SK-N-DZ (cell line): ENCODE measurements around the gene SEL1L3. TPM values are rescaled to one million over a fixed set of nuclear protein-coding genes. Genes with fewer than 3 reads are reported as not detected.
"Not testable (repeated sequence)": the region's sequence is repeated elsewhere in the genome, so short reads cannot be mapped to it uniquely, and the experiment has no call there.

Experiments
- DNase-seq: peaks from one replicate; pipeline ENCODE4 v3.0.0-alpha.2; 2015; ENCODE audit warnings: low spot score
- polyA plus RNA-seq, 2 experiments: library from polyadenylated mRNA; depleted of rRNA; stranded (reverse); fragments of >200 nt; gene quantifications; 2 replicates each; pipeline ENCODE4 v1.2.3, GENCODE V29; 2014

Gene SEL1L3
- polyA plus RNA-seq (2014; cell fraction: cytosol; rRNA removed) = 4.0 TPM in 2 replicates
- 2.9 and 3.0 TPM in 2 replicates for polyA plus RNA-seq (2014; cell fraction: nucleus; rRNA removed)

DNA sequence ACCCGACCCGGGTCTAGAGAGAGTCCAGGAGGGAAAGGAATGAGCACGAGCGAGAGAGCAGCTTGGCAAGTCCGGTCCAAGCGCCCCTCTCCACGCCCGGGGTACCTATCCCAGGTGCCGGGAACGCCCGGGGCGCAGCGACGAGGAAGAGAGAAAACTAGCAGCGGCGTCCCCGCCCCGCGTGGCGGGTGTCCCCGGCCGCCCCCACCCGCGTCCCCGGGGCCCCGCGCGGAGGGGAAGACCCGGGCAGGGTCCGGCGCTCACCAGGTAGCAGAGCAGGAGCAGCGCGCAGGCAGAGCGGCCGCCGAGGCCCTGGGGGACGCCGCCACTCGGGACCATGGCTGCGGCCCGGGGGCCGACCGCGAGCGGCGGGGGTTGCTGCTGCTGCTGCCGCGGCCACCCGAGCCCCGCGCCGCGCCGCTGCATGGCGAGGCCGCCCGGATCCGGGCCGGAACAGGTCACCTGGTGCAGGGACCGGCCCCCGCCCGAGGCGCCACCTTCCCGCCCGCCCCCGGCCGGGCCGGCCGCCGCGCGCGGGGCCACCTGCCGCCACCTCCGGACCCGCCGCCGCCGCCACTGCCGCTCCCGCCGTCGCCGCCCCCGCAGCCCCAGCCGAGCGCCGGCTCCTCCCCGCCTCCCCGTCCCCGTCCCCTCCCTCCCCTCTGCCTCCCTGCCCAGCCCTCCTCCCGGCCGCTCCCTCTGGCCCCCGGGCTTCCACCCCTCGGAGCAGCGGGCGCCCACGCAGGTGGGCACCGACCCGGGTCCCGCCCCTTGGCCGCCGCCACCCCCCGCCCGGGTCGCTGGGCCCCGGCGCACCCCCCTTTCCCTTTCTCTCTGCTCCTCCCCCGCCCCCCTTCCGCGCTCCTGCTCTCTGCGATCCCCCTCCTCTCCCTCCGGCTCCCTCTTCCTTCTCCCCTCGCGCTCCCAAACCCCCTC is at the start of gene SEL1L3:
Gene SEL1L3, minus strand, starts transcription at position 578 of the 936 bp plus-strand sequence. Its CDS starts 152 bp downstream, at position 426.
- no peak for DNase-seq

DNA sequence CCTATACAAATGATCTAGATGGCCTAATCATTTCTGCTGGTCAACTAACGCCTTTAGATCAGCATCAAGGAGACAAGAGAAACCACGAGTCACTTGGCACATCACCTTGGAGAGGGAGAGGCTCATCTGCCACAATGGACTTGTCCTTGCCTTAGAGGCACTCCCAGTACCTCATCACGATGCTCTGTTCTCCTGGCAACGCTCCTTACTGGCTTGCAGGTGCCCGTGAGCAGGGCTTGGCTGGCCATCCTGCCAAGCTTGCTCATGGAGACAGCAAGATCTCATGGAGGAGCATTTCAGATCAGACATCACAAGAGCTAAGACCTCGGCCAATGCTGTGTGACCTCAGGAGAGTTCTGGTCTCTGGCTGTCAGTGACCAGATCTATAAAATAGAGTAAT is 48.6 kb upstream of the SEL1L3 start:
- no peak for DNase-seq

DNA sequence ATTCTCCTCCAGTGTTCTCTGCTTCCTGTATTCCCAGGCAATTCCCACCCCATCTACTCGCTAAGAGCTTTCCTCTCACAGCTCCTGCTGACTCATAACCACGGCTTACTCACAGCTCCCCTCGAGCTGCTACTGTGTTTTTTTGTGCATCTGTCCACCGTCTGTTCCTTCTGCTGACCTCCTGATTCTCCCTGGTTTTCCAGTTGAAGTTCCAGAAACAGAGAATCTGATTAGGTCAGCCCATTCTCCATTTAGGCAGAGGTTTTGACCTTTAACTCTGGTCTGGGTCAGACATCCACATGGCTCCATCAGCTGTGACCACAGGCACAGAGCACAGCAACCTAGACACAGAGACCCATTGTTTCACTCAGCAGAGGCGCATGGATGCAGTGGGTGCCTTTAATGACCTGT is 45.7 kb upstream of the SEL1L3 start:
- no peak for DNase-seq

DNA sequence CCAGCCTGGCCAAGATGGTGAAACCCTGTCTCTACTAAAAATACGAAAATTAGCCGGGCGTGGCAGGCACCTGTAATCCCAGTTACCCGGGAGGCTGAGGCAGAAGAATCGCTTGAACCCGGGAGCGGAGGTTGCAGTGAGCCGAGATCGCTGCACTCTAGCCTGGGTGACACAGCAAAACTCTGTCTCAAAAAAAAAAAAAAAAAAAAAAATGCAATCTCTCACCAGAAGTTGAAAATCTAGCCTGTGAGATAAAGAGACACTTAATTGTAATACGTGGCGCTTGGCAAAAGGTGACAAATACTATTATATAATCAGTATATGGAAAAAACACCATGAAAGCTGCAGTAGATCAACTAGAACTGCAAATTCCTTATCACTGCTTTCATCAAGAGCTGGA is 43.3 kb upstream of the SEL1L3 start:
- DNase-seq = not testable (repeated sequence)

DNA sequence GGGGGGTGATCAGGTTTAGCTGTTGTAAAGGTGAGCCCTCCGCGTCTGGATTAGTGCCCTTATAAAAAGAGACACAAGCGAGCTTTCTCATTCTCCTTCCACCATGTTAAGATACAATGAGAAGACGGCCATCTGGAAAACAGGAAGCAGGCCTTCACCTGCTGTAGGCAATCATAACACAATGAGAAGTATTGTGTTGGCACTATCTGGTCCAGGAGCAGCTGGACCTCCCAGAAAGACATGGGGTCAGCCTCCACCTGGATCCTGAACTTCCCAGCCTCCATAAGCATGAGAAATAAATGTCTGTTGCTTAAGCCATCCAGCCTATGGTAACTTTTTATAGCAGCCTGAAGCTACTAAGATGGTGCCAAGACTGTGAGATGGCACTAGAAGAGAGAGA is 42.6 kb upstream of the SEL1L3 start:
- DNase-seq = no peak

DNA sequence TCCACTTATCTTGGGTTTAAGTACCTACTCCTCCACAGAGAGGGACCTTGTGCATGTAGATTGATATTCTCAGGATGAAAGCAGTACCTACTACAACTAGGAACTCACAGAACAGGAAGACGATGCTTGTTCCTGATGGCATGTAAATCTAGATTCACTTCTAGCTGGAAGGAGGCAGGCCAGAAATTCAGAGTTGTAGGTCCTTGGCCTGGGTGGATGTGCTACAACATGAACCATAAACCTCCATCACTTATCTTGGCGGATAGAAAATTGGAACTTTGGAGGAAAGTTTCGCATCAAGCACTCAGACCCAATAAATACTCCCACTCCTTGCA is 41.9 kb upstream of the SEL1L3 start:
- no peak for DNase-seq

DNA sequence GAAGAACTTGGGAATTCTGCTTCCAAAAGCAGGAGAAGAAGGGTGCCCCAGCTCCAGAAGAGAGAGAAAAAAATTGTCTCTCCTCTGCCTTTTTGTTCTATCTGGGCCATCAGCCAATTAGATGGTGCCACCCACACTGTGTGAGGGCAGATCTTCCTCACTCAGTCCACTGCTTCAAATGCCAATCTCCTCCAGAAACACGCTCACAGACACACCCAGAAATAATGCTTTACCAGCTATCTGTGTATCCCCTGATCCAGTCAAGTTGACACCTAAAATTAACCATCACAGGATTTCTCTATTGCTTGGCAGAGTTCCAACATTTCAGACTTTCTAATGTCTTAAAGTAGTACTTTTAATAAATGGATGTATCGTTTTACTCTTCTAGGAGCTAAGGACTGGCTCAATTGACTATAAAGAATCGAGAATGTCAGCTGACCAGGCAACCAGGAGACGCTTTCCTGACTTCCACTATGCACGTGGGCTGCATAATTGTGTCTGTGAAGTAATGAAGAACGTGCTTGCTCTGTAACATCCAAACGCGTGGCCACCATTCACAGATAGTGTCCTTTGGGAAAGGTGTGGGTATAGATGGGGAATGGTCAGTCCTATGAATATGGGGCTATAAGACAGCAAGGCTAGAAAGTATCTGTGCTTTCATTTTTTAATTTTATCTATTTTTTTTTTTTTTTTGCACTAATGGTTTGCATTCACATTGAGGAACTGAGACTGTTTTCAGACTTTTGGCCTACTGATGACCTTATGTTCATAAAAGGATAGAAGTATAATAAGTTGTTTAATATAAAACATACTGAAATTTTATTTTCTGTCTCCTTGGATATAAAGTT is 41.3 kb upstream of the SEL1L3 start:
- DNase-seq = no peak

DNA sequence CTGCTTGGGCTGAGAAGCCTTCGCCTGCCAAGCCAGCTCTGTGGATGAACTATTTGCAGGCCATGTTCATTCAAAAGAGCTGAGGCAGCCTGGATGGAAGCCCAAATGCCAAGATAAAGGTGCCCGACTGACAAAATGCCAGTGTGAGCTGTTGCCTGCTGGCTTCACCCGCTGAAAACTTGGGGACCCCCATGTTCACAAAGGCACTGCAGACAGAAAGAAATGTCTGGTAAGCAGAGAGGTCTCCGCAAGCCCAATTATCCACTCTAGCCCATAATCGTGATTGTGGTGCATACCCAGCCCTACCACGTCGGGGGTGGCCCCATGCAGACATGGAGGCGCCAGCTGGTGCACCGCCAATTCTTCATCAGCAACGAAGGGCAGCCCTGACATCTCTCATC is 38.2 kb upstream of the SEL1L3 start:
- no peak for DNase-seq

DNA sequence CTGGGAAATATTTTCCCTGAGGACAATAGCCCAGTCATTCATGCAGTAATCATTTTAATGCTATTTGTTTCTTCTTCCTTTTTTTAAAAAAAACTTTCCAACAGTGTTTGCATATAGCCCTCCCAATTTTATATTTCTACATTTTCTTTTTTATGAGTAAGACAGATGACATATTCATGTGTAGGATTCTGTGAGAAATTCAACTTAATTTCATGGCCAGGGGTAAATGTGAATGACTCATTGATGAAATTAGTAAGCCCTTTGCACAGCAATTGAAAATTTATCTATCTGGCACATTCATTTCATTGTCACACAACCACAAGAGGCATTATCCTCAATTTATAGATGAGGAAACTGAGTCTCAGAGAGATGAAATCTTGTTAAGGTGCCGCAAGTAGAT is 37.5 kb upstream of the SEL1L3 start:
- DNase-seq = no peak

DNA sequence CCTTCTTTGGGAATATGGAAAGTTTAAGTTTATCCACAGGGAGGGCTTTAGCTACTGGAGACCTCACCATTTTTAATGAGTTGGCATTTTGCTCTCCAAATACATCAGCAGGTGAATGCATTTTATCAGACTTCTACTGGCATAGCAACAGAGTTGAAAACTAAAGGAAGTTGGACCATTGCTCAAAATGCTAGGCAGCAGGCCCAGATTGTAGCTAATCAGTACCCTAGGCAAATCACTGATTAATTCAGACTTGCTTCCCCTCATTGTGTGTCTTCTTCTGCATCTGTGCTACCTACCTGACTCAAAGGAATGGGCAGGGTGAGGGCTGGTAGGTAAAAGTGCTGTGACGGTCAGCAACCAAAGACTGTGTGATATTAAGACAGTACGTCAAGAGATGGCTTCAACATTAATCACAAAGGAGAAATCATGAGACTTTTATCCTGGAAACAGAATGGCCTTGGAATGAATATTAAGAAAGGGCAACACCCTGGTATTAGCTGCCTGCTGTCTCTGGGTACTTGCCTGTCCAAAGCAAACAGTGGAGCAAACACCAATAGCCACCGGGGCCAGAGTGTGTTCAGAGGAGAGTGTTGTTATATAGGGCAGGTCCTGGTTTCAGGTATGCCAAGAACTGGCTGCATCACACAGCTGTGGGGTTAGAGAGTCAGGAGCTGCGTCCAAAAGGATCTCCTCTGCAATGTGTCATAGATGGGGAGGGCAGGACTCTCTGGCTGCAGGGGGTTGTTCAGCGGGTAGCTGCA is 34.2 kb upstream of the SEL1L3 start:
- DNase-seq = no peak

DNA sequence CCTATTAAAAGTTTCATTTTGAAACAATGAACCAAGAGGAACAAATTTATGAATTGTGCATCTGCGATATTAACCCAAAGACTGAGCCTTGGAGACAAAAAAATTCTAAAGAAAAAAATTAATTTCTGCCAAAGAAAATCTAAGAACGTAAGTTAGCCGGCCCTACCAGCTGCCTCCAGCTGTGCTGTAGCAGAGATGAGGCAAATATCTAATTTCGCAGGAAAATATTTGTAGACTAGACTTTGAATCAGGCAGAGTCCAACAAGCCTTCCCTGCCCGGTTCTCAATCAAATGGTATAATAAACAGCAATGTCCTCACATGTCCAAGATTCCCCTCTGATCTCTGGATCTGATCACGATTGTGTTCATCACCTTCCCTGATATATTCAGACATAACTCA is 30.0 kb upstream of the SEL1L3 start:
- DNase-seq = no peak

DNA sequence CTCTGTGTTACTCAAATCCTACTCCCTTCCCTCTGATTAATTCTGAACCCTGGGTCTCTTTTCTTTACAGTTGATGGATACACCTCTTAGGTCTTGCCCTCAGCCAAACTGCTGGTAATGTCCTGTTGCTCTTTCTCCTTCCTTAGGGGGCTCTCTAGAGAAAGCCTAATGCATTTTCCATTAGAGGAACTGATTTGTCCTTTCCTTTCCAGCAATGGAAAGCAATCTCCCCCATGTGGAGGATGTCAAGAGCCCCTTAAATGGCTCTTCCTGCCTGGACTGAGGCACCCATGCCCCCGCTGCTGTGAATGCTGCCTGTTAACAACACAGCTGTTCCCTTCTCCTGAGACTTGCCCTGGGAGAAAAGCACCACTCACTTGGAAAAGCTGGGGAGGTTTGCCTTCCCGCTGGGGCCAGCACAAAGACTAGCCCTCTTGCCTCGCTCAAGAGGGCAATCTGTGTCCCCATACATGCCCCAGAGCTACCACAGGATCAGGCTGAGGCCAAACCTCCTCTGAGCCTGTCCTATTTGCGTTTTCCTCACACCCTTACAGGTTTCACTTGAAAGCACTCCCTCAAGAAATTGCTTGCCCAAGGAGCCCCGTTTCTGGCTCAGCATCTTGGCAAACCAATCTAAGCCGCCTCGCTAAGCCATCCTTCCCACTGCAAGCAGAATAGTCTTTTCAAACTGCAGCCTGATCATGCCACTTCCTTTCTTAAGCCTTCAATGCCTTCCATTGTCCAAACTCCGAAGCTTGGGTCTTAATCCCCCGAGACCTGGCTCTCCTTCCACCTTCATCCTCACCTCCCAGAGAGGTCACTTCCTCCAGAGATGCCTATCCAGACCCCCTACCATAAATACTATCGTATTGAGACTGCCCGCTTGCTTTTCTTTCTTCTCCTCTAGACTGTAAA is 28.0 kb upstream of the SEL1L3 start:
- DNase-seq = peak; percentile 26

DNA sequence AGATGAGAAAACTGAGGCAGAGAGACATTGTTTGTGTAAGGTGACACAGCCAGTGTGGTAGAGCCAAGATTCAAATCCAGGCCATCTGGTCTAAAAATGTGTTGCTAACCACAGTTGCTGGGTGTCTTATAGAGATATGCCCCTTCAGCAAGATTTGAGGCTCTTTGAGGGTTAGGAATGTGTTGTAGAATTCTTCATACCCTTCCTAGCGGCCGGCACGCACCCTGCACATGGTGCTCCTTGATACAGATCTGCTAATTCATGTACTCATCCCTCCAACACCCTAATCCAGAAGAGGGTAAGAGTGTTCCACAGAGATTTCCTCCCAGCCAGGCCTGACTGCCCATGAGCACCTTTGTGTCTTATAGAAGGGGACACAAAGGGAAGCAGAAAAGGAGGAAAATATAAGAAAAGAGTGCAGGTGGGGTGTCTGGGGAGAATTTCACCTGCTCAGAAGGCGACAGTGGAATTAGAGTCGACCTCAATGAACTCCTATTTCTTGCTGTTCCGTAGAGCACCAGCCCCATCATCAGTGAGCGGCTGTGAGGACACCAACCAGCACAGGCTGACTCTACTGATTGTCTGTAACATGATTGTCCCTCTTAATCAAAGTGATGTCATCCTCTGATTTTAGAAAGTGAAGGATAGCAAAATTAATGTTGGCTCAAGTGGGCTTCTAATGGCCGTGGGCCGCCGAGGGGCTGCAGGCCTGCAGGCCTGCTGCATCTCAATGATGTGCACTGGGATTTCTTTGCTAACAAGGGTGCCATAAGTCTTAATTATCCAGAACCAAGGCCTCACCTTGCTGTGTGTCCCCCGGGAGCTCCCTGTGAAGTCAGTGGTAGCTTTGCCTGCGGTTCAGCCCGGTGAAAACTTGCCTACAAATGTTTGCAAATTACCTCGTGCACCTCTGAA is 27.1 kb upstream of the SEL1L3 start:
- no peak for DNase-seq

DNA sequence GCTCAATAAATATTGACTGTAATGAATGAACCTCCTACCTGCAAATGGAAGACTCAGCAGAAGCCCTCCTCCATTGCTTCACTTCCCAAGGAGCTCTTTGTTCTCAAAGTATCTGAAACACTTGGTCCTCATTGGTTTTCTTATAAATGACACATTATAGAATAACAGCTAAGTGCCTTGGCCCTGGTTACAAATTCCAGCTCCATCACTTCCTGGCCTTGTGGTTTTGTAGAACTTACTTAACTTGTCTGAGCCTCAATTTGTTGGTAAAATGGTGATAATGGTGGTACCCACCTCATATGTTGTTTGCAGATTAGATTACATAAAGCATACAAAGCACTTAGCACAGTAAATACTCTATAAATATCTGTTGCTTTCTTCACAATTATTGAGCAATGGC is 26.0 kb upstream of the SEL1L3 start:
- no peak for DNase-seq

DNA sequence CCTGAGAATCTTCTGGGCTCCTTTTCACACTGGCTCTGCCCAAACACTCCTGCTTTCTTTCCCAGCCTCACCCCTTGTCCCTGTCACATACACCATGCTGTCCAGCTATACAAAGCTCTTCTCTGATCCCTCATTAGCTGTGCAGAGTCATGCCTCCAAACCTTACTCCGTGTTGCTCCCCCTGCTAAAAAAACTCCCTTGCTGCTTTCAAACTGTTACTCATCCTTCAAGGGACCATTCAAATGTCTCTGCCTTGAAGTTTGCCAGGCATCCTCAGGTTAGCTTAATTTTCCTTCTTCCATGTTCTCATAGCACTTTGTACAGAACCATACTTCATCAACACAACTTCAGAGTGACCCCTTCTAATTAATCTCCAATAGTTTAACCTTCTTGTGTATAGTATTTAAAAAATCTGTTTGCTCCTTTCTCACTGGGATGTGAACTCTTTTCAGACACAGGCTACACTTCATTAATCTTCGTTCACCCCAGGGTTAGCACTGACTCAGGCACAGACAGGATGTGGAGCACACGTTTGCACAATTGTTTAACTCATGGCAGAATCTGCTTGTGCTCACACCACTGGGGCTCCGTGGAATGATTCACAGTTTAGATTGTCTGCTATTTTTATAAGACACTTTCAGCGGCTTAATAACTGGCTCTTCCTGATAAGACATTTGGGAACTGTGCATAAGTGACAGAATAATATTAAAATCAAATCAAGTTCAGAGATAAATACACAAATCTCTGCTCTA is 21.4 kb upstream of the SEL1L3 start:
- DNase-seq = no peak

DNA sequence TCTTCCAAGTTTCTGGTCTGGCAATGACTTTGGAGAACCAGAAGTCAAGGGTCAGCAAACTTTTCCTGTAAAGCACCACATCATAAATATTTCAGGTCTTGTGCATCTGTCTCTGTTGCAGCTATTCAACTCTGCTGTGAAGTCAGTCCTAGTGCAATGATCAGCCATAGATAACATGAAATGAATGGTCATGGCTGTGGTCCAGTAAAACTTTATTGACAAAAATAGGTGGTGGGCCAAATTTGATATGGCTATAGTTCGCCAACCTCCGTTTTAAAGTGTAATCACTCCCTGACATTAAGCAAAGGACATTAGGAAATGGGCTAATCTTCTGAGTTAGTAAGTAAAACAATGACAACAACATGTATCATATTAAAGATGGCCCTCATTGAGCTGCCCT is 20.8 kb upstream of the SEL1L3 start:
- no peak for DNase-seq

DNA sequence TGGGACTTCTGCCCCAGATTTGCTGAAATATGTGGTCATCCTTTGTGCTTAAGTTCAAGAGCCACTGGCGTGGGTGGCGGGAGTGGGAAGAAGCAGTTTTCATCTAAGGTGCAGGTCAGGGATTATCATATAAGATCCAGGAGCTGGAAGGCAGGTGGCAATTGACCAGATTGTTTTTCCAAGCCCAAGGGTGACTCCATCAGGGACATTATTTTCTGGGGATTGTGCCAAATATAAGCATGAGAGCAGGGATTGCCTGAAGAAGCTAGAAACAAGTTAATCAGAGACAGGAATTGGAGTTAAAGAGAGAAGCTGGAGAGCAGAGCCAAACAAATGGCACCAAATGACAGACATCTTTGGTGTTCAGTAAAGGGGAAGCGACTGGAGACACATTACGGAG is 19.4 kb upstream of the SEL1L3 start:
- no peak for DNase-seq

DNA sequence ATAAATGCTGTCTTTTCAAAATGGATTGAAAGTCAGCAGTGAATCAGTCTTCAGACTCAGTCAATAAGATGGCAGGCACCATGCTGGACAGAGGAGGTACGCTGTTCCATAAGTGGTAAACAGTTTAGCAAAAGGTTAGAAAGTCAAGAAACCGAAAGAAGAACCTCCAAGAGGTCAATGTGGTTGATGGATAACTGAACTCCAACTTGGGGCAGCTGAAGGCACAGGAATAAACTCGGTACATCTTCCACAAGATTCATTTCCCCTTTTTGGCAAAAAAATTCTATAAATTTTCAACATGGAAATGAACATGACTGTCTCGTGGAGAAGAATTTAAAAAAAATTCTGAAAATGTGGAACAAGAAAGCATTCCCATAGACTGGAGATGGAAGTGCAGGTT is 18.4 kb upstream of the SEL1L3 start:
- no peak for DNase-seq
